Measurements from ENCODE around the gene MAP4K3. TPM values are rescaled to one million over a fixed set of nuclear protein-coding genes. Genes with fewer than 3 reads are reported as not detected.
"Not testable (repeated sequence)": the region's sequence is repeated elsewhere in the genome, so short reads cannot be mapped to it uniquely, and the experiment has no call there.

MAP4K3 gene
- total RNA-seq, 1 experiment from 2014 or later = 26.6 TPM

DNA sequence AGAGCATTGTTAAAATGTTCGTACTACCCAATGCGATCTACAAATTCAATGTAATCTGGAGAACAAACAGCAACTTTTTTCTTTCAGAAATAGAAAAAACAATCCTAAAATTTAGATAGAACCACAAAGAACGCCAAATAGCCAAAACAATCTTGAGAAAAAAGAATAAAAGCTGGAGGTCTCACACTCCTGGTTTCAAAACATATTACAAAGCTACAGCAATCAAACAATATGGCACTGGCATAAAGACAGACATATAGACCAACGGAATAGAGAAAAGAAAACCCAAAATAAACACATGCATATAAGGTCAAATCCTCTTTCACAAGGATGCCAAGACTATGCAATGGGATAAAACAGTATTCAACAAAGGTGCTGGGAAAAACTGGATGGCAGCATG, 74.5 kb downstream of the MAP4K3 start:
- ATAC-seq = no peak
- no peak for DNase-seq (ENCODE audit: low read depth, low spot score)
- no peak overlapping the region for H3K4me3 ChIP-seq (ENCODE audit: low read depth in 2 of 2, low read length in 2 of 2)
- H3K27me3 ChIP-seq (ENCODE audit: control insufficient read depth, insufficient read depth, low read length) = no peaks in the 10 kb centered on the region
- H3K36me3 ChIP-seq (ENCODE audit: control insufficient read depth, insufficient read depth, low read length) = no peaks in the 10 kb centered on the region; the same call in 1 of the 2 replicates
- ChIA-PET POLR2A (no interaction called here), CTCF (no interaction called here)
- H3K27ac ChIP-seq (ENCODE audit: low read length) = no peak overlapping the region
- no peaks in the 10 kb centered on the region for H3K4me1 ChIP-seq (ENCODE audit: control insufficient read depth, insufficient read depth, low read length)
- BruUV-seq (replicated peaks) = no TSS peak
- in situ Hi-C loops (cut with HindIII; ENCODE audit: low pct_unique_long_range_greater_than_20kb, low sequenced_read_pairs) = no loop called here
- TF ChIP-seq, protein P1, sequence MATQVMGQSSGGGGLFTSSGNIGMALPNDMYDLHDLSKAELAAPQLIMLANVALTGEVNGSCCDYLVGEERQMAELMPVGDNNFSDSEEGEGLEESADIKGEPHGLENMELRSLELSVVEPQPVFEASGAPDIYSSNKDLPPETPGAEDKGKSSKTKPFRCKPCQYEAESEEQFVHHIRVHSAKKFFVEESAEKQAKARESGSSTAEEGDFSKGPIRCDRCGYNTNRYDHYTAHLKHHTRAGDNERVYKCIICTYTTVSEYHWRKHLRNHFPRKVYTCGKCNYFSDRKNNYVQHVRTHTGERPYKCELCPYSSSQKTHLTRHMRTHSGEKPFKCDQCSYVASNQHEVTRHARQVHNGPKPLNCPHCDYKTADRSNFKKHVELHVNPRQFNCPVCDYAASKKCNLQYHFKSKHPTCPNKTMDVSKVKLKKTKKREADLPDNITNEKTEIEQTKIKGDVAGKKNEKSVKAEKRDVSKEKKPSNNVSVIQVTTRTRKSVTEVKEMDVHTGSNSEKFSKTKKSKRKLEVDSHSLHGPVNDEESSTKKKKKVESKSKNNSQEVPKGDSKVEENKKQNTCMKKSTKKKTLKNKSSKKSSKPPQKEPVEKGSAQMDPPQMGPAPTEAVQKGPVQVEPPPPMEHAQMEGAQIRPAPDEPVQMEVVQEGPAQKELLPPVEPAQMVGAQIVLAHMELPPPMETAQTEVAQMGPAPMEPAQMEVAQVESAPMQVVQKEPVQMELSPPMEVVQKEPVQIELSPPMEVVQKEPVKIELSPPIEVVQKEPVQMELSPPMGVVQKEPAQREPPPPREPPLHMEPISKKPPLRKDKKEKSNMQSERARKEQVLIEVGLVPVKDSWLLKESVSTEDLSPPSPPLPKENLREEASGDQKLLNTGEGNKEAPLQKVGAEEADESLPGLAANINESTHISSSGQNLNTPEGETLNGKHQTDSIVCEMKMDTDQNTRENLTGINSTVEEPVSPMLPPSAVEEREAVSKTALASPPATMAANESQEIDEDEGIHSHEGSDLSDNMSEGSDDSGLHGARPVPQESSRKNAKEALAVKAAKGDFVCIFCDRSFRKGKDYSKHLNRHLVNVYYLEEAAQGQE (IDR thresholded peaks at IDR 0.05; ENCODE audit: insufficient read depth in 1 of 2, low read depth in 2 of 2, low read length in 1 of 2) = no peak
- TF ChIP-seq TCF7L2 (IDR thresholded peaks at IDR 0.05; ENCODE audit: low read depth, low read length) (no peak), POLR2AphosphoS5 (IDR thresholded peaks at IDR 0.05; ENCODE audit: low read depth, low read length) (no peak), SIN3A (IDR thresholded peaks at IDR 0.05; ENCODE audit: borderline replicate concordance, insufficient read depth, low read depth, low read length) (no peak)
- TF ChIP-seq, protein P2, sequence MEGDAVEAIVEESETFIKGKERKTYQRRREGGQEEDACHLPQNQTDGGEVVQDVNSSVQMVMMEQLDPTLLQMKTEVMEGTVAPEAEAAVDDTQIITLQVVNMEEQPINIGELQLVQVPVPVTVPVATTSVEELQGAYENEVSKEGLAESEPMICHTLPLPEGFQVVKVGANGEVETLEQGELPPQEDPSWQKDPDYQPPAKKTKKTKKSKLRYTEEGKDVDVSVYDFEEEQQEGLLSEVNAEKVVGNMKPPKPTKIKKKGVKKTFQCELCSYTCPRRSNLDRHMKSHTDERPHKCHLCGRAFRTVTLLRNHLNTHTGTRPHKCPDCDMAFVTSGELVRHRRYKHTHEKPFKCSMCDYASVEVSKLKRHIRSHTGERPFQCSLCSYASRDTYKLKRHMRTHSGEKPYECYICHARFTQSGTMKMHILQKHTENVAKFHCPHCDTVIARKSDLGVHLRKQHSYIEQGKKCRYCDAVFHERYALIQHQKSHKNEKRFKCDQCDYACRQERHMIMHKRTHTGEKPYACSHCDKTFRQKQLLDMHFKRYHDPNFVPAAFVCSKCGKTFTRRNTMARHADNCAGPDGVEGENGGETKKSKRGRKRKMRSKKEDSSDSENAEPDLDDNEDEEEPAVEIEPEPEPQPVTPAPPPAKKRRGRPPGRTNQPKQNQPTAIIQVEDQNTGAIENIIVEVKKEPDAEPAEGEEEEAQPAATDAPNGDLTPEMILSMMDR (IDR thresholded peaks at IDR 0.05) = no peak
- peaks cover 31% of the 10 kb centered on the region for H3K9me3 ChIP-seq (ENCODE audit: control insufficient read depth, insufficient read depth, low read depth, low read length)
- intact Hi-C loops (cut with micrococcal nuclease; ENCODE audit: unreplicated experiment) = no loop called here

DNA sequence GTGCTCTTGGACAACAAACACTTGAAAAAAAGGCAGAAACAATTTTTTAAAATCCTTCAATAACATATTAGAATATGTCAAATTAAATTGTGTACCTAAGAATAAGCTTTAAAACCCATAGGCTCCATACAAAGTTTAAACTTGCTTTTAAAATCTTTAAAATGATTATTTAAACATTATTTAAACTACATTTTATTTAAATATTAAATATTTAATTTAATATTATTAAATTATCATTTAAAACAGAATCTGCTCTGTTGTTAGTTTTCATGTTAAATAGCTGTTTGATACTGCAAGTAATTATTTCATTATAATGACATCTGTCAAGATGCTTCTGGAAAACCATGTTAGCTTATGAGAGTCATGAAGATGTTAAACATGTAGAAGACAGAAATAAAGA, 75.6 kb downstream of the MAP4K3 start:
- ATAC-seq (no peak), DNase-seq (ENCODE audit: low read depth, low spot score) (no peak)
- Histone ChIP-seq H3K36me3 (ENCODE audit: control insufficient read depth, insufficient read depth, low read length) (no peaks in the 10 kb centered on the region), H3K27ac (ENCODE audit: low read length) (no peak overlapping the region), H3K9me3 (ENCODE audit: control insufficient read depth, insufficient read depth, low read depth, low read length) (peaks cover 31% of the 10 kb centered on the region), H3K4me1 (ENCODE audit: control insufficient read depth, insufficient read depth, low read length) (no peaks in the 10 kb centered on the region), H3K4me3 (ENCODE audit: low read depth in 2 of 2, low read length in 2 of 2) (no peak overlapping the region), H3K27me3 (ENCODE audit: control insufficient read depth, insufficient read depth, low read length) (no peaks in the 10 kb centered on the region)
- ChIA-PET POLR2A (no interaction called here), CTCF (no interaction called here)
- BruUV-seq (replicated peaks) = no TSS peak
- in situ Hi-C loops (cut with HindIII; ENCODE audit: low pct_unique_long_range_greater_than_20kb, low sequenced_read_pairs) (no loop called here), intact Hi-C loops (cut with micrococcal nuclease; ENCODE audit: unreplicated experiment) (no loop called here)
- no peak for TF ChIP-seq TCF7L2 (IDR thresholded peaks at IDR 0.05; ENCODE audit: low read depth, low read length)
- TF ChIP-seq, protein P2 (IDR thresholded peaks at IDR 0.05) = no peak
- TF ChIP-seq SIN3A (IDR thresholded peaks at IDR 0.05; ENCODE audit: borderline replicate concordance, insufficient read depth, low read depth, low read length) = no peak
- TF ChIP-seq, protein P1 (IDR thresholded peaks at IDR 0.05; ENCODE audit: insufficient read depth in 1 of 2, low read depth in 2 of 2, low read length in 1 of 2) = no peak
- TF ChIP-seq POLR2AphosphoS5 (IDR thresholded peaks at IDR 0.05; ENCODE audit: low read depth, low read length) = no peak

DNA sequence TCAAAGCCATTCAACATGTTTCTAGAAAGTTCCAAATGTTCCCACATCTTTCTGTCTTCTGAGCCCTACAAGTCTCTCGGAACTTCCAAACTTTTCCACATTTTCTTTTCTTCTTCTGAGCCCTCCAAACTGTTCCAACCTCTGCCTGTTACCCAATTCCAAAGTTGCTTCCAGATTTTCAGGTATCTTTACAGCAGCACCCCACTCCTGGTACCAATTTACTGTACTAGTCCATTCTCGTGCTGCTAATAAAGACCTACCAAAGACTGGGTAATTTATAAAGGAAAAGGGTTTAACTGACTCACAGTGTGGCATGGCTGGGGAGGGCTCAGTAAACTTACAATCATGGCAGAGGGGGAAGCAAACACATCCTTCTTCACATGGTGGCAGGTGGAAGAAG, 76.7 kb downstream of the MAP4K3 start:
- H3K4me1 ChIP-seq (ENCODE audit: control insufficient read depth, insufficient read depth, low read length); POLR2A ChIA-PET; DNase-seq (ENCODE audit: low read depth, low spot score); H3K36me3 ChIP-seq (ENCODE audit: control insufficient read depth, insufficient read depth, low read length); ATAC-seq; H3K27ac ChIP-seq (ENCODE audit: low read length); BruUV-seq (replicated peaks); intact Hi-C loops (cut with micrococcal nuclease; ENCODE audit: unreplicated experiment); H3K4me3 ChIP-seq (ENCODE audit: low read depth in 2 of 2, low read length in 2 of 2); CTCF ChIA-PET; in situ Hi-C loops (cut with HindIII; ENCODE audit: low pct_unique_long_range_greater_than_20kb, low sequenced_read_pairs); H3K27me3 ChIP-seq (ENCODE audit: control insufficient read depth, insufficient read depth, low read length): not testable (repeated sequence)
- H3K9me3 ChIP-seq (ENCODE audit: control insufficient read depth, insufficient read depth, low read depth, low read length) = peaks cover 31% of the 10 kb centered on the region

Data from Panc1 (cell line).